HG02763 (cell line): ENCODE measurements around the gene BRME1.

Source experiments
- ATAC-seq: cut with Tn5 transposase; IDR thresholded peaks from one replicate; pipeline ENCODE4 v1.9.1; 2021; ENCODE audit warnings: mild to moderate bottlenecking, moderate library complexity; ENCODE audit not compliant: unreplicated experiment

The BRME1 gene

DNA sequence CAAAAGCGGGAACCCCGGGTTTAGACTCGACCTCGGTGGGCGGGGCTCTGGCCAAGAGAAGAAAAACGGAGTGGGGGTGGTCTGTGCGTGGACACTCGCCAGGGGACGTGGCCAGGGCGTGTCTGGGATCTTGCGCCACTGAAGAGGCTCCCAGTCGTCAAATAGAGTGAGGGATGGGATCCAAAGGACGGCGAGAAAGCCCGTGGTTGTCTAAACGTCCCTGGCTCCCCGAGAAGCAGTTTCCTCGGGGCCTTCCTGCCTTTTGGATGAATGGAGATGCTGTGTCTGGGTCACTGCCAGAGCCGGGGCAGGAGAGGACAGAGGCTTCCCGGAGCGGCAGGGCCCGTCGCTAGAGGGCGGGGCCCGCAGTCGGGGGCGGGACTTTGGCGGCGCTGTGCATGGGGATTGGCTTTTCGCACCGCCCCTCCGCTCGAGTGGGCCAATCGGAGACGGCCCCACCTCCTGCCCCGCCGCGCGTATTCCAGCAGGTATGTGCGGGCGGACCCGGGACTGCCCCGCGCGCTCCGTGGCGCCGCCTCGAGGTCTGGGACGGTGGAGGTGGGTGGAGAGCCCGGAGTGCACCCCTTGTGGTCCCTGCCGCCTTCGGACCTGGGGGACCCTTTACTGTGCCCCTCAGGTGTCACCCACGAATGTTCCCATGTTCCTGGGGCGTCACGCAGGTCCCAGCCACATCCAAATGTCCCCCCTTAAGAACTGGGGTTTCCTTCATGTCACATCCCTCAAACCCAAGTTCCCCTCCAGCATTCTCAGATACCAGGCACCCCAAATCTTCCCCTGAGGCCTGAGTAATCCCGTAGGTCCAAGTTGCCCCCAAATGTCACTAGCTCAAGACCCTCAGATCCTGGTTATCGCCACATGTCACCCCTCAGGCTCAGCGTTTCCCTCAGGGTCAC lies 72.3 kb downstream of the BRME1 start:
- ATAC-seq = peak; percentile 85
